Measurements from ENCODE around the gene WDR5.

WDR5 gene

DNA sequence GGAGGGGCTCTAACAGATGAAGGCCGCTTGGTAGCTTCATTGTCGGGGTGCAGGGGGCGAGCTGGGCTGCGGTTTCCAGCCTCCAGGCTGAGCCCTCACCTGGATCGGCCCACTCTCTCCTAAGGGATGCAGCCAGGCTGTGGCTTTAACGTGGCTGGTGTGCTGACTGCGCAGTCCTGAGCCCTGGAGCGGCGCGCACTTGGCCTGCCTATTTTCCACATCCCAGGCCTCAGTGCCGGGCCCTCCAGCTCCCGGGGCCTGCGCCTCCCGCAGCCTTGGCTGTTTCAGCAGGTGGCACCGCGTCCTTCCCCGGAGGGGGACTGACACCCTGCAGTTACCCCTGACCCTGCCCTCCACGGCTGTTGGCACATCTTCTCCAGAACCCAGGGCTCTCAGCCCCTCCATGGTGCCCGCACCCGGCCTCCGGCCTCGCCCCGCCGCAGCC lies 27.1 kb downstream of the WDR5 start:
- FAIRE-seq (no peak), DNase-seq (ENCODE audit: insufficient read length, low spot score) (no peak)
- TF ChIP-seq POLR2AphosphoS5 (IDR thresholded peaks at IDR 0.05; ENCODE audit: low read depth, low read length) (no peak), TAF1 (IDR thresholded peaks at IDR 0.05; ENCODE audit: low read depth, low read length) (no peak), SPI1 (IDR thresholded peaks at IDR 0.05; ENCODE audit: low read depth, low read length) (no peak), POLR2A (IDR thresholded peaks at IDR 0.05; ENCODE audit: low read depth, low read length) (no peak), POU2F2 (IDR thresholded peaks at IDR 0.05; ENCODE audit: low read depth, low read length) (no peak), PAX5 (IDR thresholded peaks at IDR 0.05; ENCODE audit: insufficient read depth, low read length, severe bottlenecking) (no peak)

DNA sequence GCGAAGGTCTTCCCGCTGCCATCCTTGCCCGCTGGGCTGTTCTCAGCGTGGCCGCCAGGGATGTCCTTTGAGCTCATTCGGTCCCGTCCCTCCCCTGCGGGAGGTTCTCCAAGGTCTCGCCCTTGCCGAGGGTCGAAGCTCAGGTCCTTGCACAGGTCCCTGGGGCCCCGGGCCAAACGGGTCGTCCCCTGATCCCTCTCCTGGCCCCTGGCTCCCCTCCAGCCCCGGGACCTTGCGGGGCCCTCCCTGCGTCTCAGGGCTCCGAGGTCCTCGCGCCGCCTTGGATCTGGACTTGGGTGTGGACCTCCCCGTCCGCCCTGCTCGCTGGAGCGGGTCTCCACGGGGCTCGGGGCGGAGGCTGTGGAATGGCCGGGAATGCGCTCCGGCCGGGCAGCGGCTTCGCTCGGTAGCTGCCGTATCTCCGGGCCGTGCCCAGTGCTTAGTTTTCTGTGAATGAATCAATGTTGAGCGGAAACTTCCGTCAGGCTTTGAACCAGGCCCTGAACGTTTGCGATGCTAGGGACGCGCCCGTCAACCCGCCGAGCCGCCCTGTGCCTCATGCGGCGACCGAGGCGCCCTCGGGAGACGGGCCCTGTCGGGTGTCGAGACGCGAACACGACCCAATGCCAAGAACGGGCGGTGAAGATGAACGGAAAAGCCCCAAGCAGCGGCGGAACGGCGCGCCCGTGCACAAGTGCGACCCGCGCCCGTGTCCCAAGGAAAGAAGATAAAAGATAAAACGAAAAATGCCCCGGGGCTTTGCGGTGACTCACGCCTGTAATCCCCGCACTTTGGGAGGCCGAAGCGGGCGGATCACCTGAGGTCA lies 27.7 kb downstream of the WDR5 start:
- peak; percentile 52 for FAIRE-seq
- peak; percentile 54 for DNase-seq (ENCODE audit: insufficient read length, low spot score)
- no peak for TF ChIP-seq POLR2AphosphoS5 (IDR thresholded peaks at IDR 0.05; ENCODE audit: low read depth, low read length)
- TF ChIP-seq SPI1 (IDR thresholded peaks at IDR 0.05; ENCODE audit: low read depth, low read length), result no peak
- no peak for TF ChIP-seq TAF1 (IDR thresholded peaks at IDR 0.05; ENCODE audit: low read depth, low read length)
- no peak for TF ChIP-seq PAX5 (IDR thresholded peaks at IDR 0.05; ENCODE audit: insufficient read depth, low read length, severe bottlenecking)
- no peak for TF ChIP-seq POLR2A (IDR thresholded peaks at IDR 0.05; ENCODE audit: low read depth, low read length)
- TF ChIP-seq POU2F2 (IDR thresholded peaks at IDR 0.05; ENCODE audit: low read depth, low read length), result no peak

- no peak for TF ChIP-seq POU2F2 (IDR thresholded peaks at IDR 0.05; ENCODE audit: low read depth, low read length)
- no peak for TF ChIP-seq TAF1 (IDR thresholded peaks at IDR 0.05; ENCODE audit: low read depth, low read length)
- no peak for TF ChIP-seq POLR2AphosphoS5 (IDR thresholded peaks at IDR 0.05; ENCODE audit: low read depth, low read length)
- no peak for TF ChIP-seq SPI1 (IDR thresholded peaks at IDR 0.05; ENCODE audit: low read depth, low read length)
- TF ChIP-seq PAX5 (IDR thresholded peaks at IDR 0.05; ENCODE audit: insufficient read depth, low read length, severe bottlenecking), result no peak
- no peak for TF ChIP-seq POLR2A (IDR thresholded peaks at IDR 0.05; ENCODE audit: low read depth, low read length)
- peak; percentile 99 for FAIRE-seq
- no peak for DNase-seq (ENCODE audit: insufficient read length, low spot score)
These were observed 29.0 kb downstream of the WDR5 start for GRCh38 chr9:134164879-134165278.

DNA sequence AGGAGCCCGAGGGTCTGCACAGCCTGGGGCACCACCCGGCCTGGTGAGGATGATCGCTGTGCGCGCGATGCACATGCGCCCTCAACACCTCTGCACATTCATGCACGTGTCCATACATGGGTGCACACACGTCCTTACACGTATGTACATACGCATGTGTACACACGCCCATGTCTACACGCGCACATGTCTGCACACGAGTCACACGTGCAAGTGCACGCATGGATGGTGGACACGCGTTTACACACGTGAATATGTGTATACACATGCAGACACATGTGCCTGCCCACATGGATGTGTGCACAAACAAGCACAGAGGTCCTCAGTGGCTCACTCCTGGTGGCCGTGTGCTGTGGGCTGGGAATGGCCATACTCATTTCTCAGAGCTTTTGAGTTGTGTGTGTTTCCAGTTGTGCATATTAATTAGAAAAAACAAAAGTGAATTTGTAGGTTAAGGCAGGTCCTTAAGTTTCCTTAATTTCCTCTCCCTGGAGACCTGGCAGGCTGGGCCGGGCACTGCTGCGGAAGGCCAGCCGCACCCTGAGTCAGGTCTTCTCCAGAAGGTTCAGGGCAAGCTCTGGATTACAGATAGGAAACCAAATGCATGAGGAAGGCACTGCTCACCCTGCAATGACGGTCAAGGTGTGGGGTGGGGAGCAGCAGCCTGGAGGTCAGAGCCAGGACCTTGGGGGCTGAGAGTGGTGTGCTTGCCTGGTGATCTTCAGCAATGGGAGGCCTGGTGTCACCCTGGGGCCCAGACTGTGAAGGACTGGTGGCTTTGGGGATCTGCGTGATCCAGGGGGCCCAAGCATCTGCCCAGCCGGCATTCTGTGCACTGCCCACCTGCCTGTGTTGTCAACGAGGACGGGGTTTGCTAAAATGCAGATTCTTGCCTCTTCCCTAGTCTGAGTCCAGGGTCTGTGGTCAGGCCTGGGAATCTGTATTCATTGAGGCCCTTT lies 29.8 kb downstream of the WDR5 start:
- FAIRE-seq (no peak), DNase-seq (ENCODE audit: insufficient read length, low spot score) (no peak)
- TF ChIP-seq SPI1 (IDR thresholded peaks at IDR 0.05; ENCODE audit: low read depth, low read length), result no peak
- TF ChIP-seq POLR2A (IDR thresholded peaks at IDR 0.05; ENCODE audit: low read depth, low read length), result no peak
- no peak for TF ChIP-seq TAF1 (IDR thresholded peaks at IDR 0.05; ENCODE audit: low read depth, low read length)
- no peak for TF ChIP-seq POU2F2 (IDR thresholded peaks at IDR 0.05; ENCODE audit: low read depth, low read length)
- TF ChIP-seq PAX5 (IDR thresholded peaks at IDR 0.05; ENCODE audit: insufficient read depth, low read length, severe bottlenecking), result no peak
- no peak for TF ChIP-seq POLR2AphosphoS5 (IDR thresholded peaks at IDR 0.05; ENCODE audit: low read depth, low read length)

DNA sequence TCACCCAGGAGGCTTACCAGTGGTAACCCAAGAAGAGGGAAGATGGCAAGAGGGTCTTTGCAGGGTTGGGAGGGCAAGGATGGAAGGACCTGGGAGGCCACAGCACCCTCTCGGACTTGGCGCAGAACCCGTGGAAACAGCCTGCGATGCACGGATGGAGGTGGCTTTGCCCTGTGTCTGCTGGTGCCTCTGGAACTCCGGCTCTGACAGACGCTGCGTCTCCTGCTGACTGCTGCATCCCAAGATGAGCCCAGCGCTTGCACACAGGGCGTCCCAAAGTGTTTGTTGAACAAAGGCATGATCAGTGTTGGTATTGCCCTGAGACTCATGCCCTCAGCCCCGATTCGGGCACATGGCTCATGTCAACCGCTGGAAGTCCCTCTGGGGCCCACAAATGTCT lies 30.5 kb downstream of the WDR5 start:
- DNase-seq (ENCODE audit: insufficient read length, low spot score), result no peak
- no peak for FAIRE-seq
- no peak for TF ChIP-seq SPI1 (IDR thresholded peaks at IDR 0.05; ENCODE audit: low read depth, low read length)
- TF ChIP-seq POLR2AphosphoS5 (IDR thresholded peaks at IDR 0.05; ENCODE audit: low read depth, low read length), result no peak
- no peak for TF ChIP-seq POU2F2 (IDR thresholded peaks at IDR 0.05; ENCODE audit: low read depth, low read length)
- no peak for TF ChIP-seq PAX5 (IDR thresholded peaks at IDR 0.05; ENCODE audit: insufficient read depth, low read length, severe bottlenecking)
- TF ChIP-seq POLR2A (IDR thresholded peaks at IDR 0.05; ENCODE audit: low read depth, low read length), result no peak
- TF ChIP-seq TAF1 (IDR thresholded peaks at IDR 0.05; ENCODE audit: low read depth, low read length), result no peak

GRCh38 chr9:134167530-134167931 lies 31.6 kb downstream of the WDR5 start:
- DNase-seq (ENCODE audit: insufficient read length, low spot score), result no peak
- FAIRE-seq, result no peak
- TF ChIP-seq POU2F2 (IDR thresholded peaks at IDR 0.05; ENCODE audit: low read depth, low read length) (no peak), PAX5 (IDR thresholded peaks at IDR 0.05; ENCODE audit: insufficient read depth, low read length, severe bottlenecking) (no peak), SPI1 (IDR thresholded peaks at IDR 0.05; ENCODE audit: low read depth, low read length) (no peak), POLR2A (IDR thresholded peaks at IDR 0.05; ENCODE audit: low read depth, low read length) (no peak), POLR2AphosphoS5 (IDR thresholded peaks at IDR 0.05; ENCODE audit: low read depth, low read length) (no peak), TAF1 (IDR thresholded peaks at IDR 0.05; ENCODE audit: low read depth, low read length) (no peak)

- TF ChIP-seq TAF1 (IDR thresholded peaks at IDR 0.05; ENCODE audit: low read depth, low read length) (no peak), POU2F2 (IDR thresholded peaks at IDR 0.05; ENCODE audit: low read depth, low read length) (no peak), POLR2A (IDR thresholded peaks at IDR 0.05; ENCODE audit: low read depth, low read length) (no peak), POLR2AphosphoS5 (IDR thresholded peaks at IDR 0.05; ENCODE audit: low read depth, low read length) (no peak), PAX5 (IDR thresholded peaks at IDR 0.05; ENCODE audit: insufficient read depth, low read length, severe bottlenecking) (no peak), SPI1 (IDR thresholded peaks at IDR 0.05; ENCODE audit: low read depth, low read length) (no peak)
- FAIRE-seq, result no peak
- no peak for DNase-seq (ENCODE audit: insufficient read length, low spot score)
These were observed 33.1 kb downstream of the WDR5 start for GRCh38 chr9:134168757-134169550.

DNA sequence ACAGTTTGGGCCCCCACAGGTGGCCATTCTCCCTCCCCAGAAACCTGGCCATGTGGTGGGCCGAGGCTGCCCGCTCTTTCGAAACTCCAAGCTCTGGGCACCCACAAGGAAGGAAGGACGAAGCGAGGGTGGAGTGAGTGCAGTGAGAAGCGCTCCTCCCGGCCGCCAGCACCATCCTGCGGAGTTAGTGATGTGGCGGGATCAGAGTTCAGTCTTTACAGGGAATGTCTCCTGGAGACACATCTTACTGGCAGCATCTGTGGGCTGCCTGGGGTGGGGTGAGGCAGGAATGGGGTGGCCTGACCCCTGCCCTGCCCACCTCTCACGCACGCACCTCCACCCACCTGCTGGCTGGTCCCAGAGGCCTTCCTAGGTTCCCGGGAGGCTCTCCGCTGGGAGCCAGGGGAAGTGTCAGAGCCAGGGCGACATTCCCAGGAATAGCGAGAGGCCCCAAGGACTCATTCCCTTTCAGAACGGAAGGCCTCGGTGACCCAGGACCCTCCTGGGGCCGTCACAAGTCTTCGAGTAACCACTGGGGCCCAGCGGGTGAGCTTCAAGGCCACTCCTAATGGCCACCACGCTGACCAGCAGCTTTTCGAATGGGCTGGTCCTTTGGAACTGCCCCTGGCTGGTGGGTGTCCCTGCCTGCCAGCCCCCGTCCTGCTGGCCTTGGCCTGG lies 34.0 kb downstream of the WDR5 start:
- FAIRE-seq, result no peak
- TF ChIP-seq SPI1 (IDR thresholded peaks at IDR 0.05; ENCODE audit: low read depth, low read length), result no peak
- TF ChIP-seq POLR2AphosphoS5 (IDR thresholded peaks at IDR 0.05; ENCODE audit: low read depth, low read length), result no peak
- no peak for TF ChIP-seq POLR2A (IDR thresholded peaks at IDR 0.05; ENCODE audit: low read depth, low read length)
- no peak for TF ChIP-seq PAX5 (IDR thresholded peaks at IDR 0.05; ENCODE audit: insufficient read depth, low read length, severe bottlenecking)
- TF ChIP-seq TAF1 (IDR thresholded peaks at IDR 0.05; ENCODE audit: low read depth, low read length), result no peak
- TF ChIP-seq POU2F2 (IDR thresholded peaks at IDR 0.05; ENCODE audit: low read depth, low read length), result no peak
- no peak for DNase-seq (ENCODE audit: insufficient read length, low spot score)

Data from GM12891 (cell line).